Mucosa of rectum (tissue), 2 donors: Measurements from ENCODE around the gene PARD3.

Experiments used
- H3K27ac ChIP-seq, 2 donors: one replicate each; pipeline ENCODE4 v1.7.0; 2013; ENCODE audit warnings: inconsistent platforms in 2 of 2, low read depth in 2 of 2, low read length in 2 of 2
- H3K27me3 ChIP-seq, 2 donors: one replicate each; pipeline ENCODE4 v1.7.0; 2013; ENCODE audit warnings: low read length in 2 of 2; ENCODE audit not compliant: control insufficient read depth in 2 of 2, insufficient read depth in 2 of 2
- H3K36me3 ChIP-seq, 2 donors: one replicate each; pipeline ENCODE4 v1.7.0; 2013; ENCODE audit warnings: low read length in 2 of 2; ENCODE audit not compliant: control insufficient read depth in 2 of 2, insufficient read depth in 2 of 2
- H3K4me1 ChIP-seq, 2 donors: one replicate each; pipeline ENCODE4 v1.7.0; 2013; ENCODE audit warnings: low read length in 2 of 2, mild to moderate bottlenecking in 1 of 2; ENCODE audit not compliant: control insufficient read depth in 2 of 2, insufficient read depth in 2 of 2
- H3K4me3 ChIP-seq, 2 donors: one replicate each; pipeline ENCODE4 v1.7.0; 2013; ENCODE audit warnings: low read length in 2 of 2
- H3K9ac ChIP-seq, 2 donors: one replicate each; pipeline ENCODE4 v1.7.0; 2013; ENCODE audit warnings: low read length in 2 of 2, low read depth in 1 of 2, mild to moderate bottlenecking in 1 of 2
- H3K9me3 ChIP-seq, 2 donors: one replicate each; pipeline ENCODE4 v1.7.0; 2013; ENCODE audit warnings: low read length in 2 of 2; ENCODE audit not compliant: control insufficient read depth in 2 of 2
- donor health status: healthy.
- donor health status: Normal muscosa, but diverticular disease.

PARD3 gene

DNA sequence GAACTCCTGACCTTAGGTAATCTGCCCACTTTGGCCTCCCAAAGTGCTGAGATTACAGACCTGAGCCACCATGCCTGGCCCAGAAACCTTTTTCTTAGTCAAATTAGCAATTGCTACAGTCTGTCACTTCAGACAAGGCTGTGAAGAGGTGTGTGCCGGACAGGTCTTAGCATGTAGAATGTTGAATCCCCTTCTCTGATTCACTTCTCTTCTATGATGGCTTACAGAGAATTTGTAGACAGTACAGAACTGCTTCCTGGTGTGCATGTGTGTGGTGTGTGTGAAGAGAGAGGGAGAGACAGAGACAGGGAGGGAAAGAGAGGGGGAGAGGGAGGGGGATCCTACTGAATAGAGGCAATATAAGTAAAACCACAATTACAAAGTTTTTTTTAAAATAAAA lies 150.4 kb downstream of the PARD3 start:
- H3K36me3 ChIP-seq = no peaks in the 10 kb centered on the region
- no peaks in the 10 kb centered on the region for H3K27me3 ChIP-seq
- peaks cover 7 to 9% of the 10 kb centered on the region in 2 donors for H3K4me1 ChIP-seq
- no peak overlapping the region for H3K27ac ChIP-seq
- no peak overlapping the region for H3K4me3 ChIP-seq
- no peaks in the 10 kb centered on the region for H3K9me3 ChIP-seq
- H3K9ac ChIP-seq = no peak overlapping the region

DNA sequence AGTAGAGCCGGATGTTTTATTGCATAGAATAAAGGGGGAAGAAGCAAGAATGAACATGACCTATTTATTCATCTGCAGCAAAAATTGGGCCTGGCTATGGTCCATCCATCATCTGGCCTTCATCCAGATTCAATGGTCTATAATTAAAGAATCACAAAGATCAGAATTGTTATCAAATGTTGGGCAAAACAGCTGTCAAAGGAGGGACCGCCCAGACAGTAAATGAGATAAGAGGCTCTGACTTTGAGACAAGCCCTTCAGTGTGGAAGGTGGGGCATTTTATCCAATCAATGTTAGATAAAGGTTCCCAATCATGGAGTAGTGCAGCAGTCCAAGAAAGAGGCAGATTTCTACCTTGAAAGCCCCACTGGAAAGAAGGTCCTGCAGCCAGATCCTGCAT lies 153.5 kb downstream of the PARD3 start:
- Histone ChIP-seq H3K9me3 (no peaks in the 10 kb centered on the region), H3K36me3 (no peaks in the 10 kb centered on the region), H3K9ac (no peak overlapping the region), H3K4me3 (no peak overlapping the region), H3K27me3 (no peaks in the 10 kb centered on the region), H3K27ac (no peak overlapping the region), H3K4me1 (peaks cover 7 to 18% of the 10 kb centered on the region in 2 donors)

- Histone ChIP-seq H3K9me3 (no peaks in the 10 kb centered on the region), H3K36me3 (no peaks in the 10 kb centered on the region), H3K27ac (no peak overlapping the region), H3K27me3 (no peaks in the 10 kb centered on the region), H3K9ac (no peak overlapping the region), H3K4me3 (no peak overlapping the region), H3K4me1 (peaks cover 7 to 35% of the 10 kb centered on the region in 2 donors)
Observed at GRCh38 chr10:34658934-34659333, 156.2 kb downstream of the PARD3 start.

- H3K9me3 ChIP-seq = no peaks in the 10 kb centered on the region
- no peak overlapping the region for H3K27ac ChIP-seq
- H3K9ac ChIP-seq = no peak overlapping the region
- H3K4me1 ChIP-seq = peaks cover 4 to 34% of the 10 kb centered on the region in 2 donors
- no peaks in the 10 kb centered on the region for H3K36me3 ChIP-seq
- no peaks in the 10 kb centered on the region for H3K27me3 ChIP-seq
- H3K4me3 ChIP-seq = no peak overlapping the region
Observed at GRCh38 chr10:34656661-34657060, 158.4 kb downstream of the PARD3 start.

DNA sequence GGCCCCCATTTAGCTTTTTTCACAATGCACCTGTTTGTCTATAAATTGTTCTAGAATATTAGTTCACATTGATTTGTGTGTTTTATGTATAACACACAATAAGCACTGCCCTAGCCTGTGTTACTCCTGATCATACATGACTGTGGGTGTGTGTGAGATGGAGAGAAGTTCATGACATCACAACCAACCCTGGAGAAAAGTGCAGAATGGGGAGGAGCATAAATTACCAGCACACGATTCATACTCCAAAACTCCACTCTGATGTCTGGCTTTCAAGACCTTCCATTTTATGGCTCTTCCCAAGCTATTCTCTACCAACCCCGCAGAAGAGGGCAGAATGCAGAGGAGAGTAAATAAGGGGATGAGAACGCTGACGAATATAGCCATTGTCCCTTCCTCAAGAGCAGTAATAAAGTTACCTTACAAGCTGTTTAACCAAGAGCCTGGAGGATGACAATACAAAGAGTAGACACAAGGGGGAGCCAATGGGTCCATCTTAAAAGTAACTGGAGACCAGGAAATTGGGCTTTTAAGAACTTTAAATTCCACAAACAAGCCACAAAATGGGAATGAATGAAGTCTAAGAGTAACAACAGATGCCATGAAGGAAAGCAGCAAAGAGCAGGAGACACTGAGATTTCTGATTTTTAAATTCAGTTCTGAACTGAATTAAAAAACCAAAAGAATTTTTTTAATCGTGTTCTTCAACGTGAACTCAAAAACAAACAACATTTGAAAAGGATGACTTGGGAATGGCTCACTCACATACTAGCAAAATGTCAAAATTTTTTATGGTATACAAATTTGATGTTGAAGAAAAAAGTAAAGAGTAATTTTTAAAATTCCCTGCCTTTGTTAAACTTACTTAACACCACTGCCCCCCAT lies 159.6 kb downstream of the PARD3 start:
- H3K9me3 ChIP-seq = no peaks in the 10 kb centered on the region
- H3K9ac ChIP-seq = no peak overlapping the region
- H3K4me1 ChIP-seq = peaks cover 0 to 32% of the 10 kb centered on the region in 2 donors
- no peak overlapping the region for H3K4me3 ChIP-seq
- peak overlapping the region in 1 of 2 donors; percentile 3 for H3K27ac ChIP-seq
- H3K27me3 ChIP-seq = no peaks in the 10 kb centered on the region
- H3K36me3 ChIP-seq = no peaks in the 10 kb centered on the region

- H3K9me3 ChIP-seq = no peaks in the 10 kb centered on the region
- no peaks in the 10 kb centered on the region for H3K27me3 ChIP-seq
- H3K4me3 ChIP-seq = no peak overlapping the region
- no peaks in the 10 kb centered on the region for H3K36me3 ChIP-seq
- H3K4me1 ChIP-seq = peaks cover 0 to 32% of the 10 kb centered on the region in 2 donors
- H3K27ac ChIP-seq = no peak overlapping the region
- no peak overlapping the region for H3K9ac ChIP-seq
Observed at GRCh38 chr10:34654211-34654610, 160.9 kb downstream of the PARD3 start.

- H3K9ac ChIP-seq = no peak overlapping the region
- H3K27me3 ChIP-seq = no peaks in the 10 kb centered on the region
- no peak overlapping the region for H3K27ac ChIP-seq
- peaks cover 0 to 30% of the 10 kb centered on the region in 2 donors for H3K4me1 ChIP-seq
- H3K9me3 ChIP-seq = no peaks in the 10 kb centered on the region
- H3K4me3 ChIP-seq = no peak overlapping the region
- H3K36me3 ChIP-seq = no peaks in the 10 kb centered on the region
Observed at GRCh38 chr10:34653530-34653929, 161.6 kb downstream of the PARD3 start.

DNA sequence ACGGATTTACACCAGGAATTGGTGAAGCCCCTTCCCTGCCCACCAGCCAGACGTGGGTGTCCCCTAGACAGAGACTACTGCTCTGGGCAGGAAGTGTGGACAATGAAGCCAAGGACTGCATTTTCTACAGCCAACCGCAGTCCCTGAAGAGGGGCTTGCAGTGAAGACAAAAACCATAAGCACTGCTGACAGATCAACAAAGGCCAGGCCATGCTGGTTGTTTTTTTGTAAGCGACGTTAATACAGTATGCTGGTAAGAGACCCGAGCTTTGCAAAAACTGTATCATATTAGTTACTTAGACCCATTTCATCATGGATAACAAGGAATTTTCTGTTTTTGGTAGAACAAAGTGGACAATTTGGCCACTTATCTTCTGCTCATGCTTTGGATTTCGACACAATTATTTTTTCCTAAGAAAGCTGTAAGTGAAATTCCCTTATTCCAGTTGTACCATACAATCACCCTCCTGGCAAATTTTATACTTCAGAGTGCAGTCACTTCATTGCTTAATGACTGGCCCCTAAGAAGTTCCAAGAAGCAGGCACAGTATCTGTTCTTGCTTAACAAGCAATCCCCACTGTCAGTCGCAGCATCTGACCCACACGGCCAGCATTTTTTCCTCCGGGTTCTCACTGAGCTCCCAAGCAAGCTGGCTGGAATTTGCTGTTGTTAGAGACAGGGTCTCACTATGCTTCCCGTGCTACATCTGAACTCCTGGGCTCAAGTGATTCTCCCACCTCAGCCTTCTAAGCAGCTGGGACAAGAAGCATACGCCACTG lies 163.5 kb downstream of the PARD3 start:
- H3K4me1 ChIP-seq = peaks cover 0 to 23% of the 10 kb centered on the region in 2 donors
- no peak overlapping the region for H3K27ac ChIP-seq
- H3K9ac ChIP-seq = no peak overlapping the region
- no peaks in the 10 kb centered on the region for H3K9me3 ChIP-seq
- H3K27me3 ChIP-seq = no peaks in the 10 kb centered on the region
- H3K4me3 ChIP-seq = no peak overlapping the region
- no peaks in the 10 kb centered on the region for H3K36me3 ChIP-seq

DNA sequence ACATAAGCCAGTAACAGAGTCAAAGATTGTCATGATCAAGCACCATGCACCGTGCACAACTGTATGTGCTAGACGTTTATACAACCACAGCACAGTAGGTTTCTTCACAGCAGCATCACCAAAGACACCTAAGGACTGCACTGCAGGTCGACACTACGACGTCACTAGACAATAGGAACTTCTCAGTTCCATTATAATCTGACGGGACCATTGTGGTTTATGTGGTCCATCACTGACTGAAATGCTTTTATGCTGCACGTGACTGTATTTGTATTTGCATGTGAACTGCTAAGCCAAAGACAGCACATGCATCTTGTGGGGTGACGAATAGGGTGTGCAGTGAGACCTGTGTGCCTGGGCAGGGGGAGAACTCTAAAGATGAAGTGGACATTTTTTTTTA lies 164.9 kb downstream of the PARD3 start:
- Histone ChIP-seq H3K27ac (no peak overlapping the region), H3K27me3 (no peaks in the 10 kb centered on the region), H3K9me3 (no peaks in the 10 kb centered on the region), H3K9ac (no peak overlapping the region), H3K36me3 (no peaks in the 10 kb centered on the region), H3K4me1 (peaks cover 0 to 12% of the 10 kb centered on the region in 2 donors), H3K4me3 (no peak overlapping the region)

DNA sequence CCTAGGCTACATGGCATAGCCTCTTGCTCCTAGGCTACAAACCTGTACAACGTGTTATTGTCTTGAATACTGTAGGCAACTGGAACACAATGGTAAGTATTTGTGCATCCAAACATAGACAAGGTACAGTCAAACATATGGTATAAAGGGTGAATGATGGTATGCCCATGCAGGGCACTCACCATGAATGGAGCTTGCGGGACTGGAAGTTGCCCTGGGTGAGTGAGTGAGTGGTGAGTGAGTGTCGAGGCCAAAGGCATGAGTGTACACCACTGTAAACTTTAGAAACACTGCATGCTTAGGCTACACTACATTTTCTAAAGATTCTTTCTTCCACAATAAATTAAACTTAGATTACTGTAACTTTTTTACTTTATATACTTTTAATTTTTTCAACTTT lies 165.7 kb downstream of the PARD3 start:
- no peaks in the 10 kb centered on the region for H3K9me3 ChIP-seq

More for the DNA sequence above, 165.7 kb downstream of the PARD3 start:
- H3K4me1 ChIP-seq = peaks cover 0 to 4% of the 10 kb centered on the region in 2 donors
- no peak overlapping the region for H3K9ac ChIP-seq
- no peak overlapping the region for H3K27ac ChIP-seq
- H3K36me3 ChIP-seq = no peaks in the 10 kb centered on the region
- no peak overlapping the region for H3K4me3 ChIP-seq
- H3K27me3 ChIP-seq = no peaks in the 10 kb centered on the region
